Measurements from ENCODE around the gene LMOD1. TPM values are rescaled to one million over a fixed set of nuclear protein-coding genes. Genes with fewer than 3 reads are reported as not detected.

The LMOD1 gene
- total RNA-seq, 1 donor from 2014 or later, result 24.2 TPM

- Histone ChIP-seq H3K4me1 (peaks cover 21% of the 10 kb centered on the region), H3K27ac (no peak overlapping the region), H3K27me3 (ENCODE audit: low read depth) (no peaks in the 10 kb centered on the region), H3K9me3 (no peaks in the 10 kb centered on the region), H3K4me3 (no peak overlapping the region), H3K36me3 (no peaks in the 10 kb centered on the region)
- no peak for ATAC-seq
- no peak for DNase-seq
- TF ChIP-seq, protein P1, sequence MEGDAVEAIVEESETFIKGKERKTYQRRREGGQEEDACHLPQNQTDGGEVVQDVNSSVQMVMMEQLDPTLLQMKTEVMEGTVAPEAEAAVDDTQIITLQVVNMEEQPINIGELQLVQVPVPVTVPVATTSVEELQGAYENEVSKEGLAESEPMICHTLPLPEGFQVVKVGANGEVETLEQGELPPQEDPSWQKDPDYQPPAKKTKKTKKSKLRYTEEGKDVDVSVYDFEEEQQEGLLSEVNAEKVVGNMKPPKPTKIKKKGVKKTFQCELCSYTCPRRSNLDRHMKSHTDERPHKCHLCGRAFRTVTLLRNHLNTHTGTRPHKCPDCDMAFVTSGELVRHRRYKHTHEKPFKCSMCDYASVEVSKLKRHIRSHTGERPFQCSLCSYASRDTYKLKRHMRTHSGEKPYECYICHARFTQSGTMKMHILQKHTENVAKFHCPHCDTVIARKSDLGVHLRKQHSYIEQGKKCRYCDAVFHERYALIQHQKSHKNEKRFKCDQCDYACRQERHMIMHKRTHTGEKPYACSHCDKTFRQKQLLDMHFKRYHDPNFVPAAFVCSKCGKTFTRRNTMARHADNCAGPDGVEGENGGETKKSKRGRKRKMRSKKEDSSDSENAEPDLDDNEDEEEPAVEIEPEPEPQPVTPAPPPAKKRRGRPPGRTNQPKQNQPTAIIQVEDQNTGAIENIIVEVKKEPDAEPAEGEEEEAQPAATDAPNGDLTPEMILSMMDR (IDR thresholded peaks at IDR 0.05), result no peak
- intact Hi-C loops (cut with DNase I), result loop anchor here (10.0 kb wide), 1 partner anchor 85 kb away; no protein-coding TSS in a partner anchor
Observed at GRCh38 chr1:201890223-201890622, 56.1 kb downstream of the LMOD1 start.

GRCh38 chr1:201889090-201889968, 57.0 kb downstream of the LMOD1 start:
- Histone ChIP-seq H3K27me3 (ENCODE audit: low read depth) (no peaks in the 10 kb centered on the region), H3K4me3 (peak overlapping the region; percentile 85), H3K9me3 (no peaks in the 10 kb centered on the region), H3K36me3 (no peaks in the 10 kb centered on the region), H3K4me1 (peaks cover 24% of the 10 kb centered on the region), H3K27ac (peak overlapping the region; percentile 60)
- ATAC-seq (no peak), DNase-seq (no peak)
- intact Hi-C loops (cut with DNase I), result no loop called here
- TF ChIP-seq, protein P1 (IDR thresholded peaks at IDR 0.05), result no peak

DNA sequence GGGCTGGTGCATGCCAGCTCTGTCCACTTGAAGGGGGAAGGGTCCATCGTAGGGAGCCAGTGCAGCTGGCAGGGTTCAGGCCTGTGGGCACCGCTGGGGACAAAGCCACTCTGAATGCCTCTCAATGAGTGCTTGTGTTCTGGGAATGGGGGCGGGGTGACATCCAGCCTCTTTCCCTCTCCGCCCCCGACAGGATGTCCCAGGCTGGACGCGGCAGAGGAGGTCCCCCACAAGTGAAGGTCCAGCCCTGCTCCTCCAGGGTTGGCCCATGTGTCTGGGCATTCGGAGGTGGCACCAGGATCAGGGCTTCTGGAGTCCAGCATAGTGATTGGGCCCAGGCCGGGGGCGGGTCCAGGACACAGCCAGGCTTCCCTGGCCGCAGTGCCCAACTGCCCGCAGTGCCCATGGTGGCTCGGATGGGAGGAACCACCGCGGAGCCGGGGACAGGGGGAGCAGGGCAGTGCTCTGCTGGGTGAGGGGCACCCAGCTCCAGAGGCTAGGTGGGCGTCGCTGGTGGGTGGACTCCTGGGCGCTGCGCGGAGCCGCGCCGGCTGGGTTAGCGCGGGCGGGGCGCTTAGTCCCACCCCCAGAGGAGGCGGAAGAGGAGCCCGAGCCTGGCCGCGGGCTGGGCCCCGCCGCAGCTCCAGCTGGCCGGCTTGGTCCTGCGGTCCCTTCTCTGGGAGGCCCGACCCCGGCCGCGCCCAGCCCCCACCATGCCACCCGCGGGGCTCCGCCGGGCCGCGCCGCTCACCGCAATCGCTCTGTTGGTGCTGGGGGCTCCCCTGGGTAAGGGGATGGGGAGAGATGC, 57.9 kb downstream of the LMOD1 start, which contains the start of gene SHISA4:
TSS of gene SHISA4 (plus strand) at position 617 of the 808 bp plus-strand sequence. CDS start at position 714, 97 bp downstream.
- peak within 1 kb of the TSS; percentile 60 for H3K27ac ChIP-seq
- H3K27me3 ChIP-seq (ENCODE audit: low read depth), result no peaks in the 10 kb centered on the region
- DNase-seq (peak; percentile 88), ATAC-seq (peak; percentile 91 to 94)
- peak within 1 kb of the TSS; percentile 85 for H3K4me3 ChIP-seq
- intact Hi-C loops (cut with DNase I), result no loop called here
- no peaks in the 10 kb centered on the region for H3K9me3 ChIP-seq
- no peaks in the 10 kb centered on the region for H3K36me3 ChIP-seq
- TF ChIP-seq, protein P1 (IDR thresholded peaks at IDR 0.05), result no peak
- H3K4me1 ChIP-seq, result peaks cover 33% of the 10 kb centered on the region

DNA sequence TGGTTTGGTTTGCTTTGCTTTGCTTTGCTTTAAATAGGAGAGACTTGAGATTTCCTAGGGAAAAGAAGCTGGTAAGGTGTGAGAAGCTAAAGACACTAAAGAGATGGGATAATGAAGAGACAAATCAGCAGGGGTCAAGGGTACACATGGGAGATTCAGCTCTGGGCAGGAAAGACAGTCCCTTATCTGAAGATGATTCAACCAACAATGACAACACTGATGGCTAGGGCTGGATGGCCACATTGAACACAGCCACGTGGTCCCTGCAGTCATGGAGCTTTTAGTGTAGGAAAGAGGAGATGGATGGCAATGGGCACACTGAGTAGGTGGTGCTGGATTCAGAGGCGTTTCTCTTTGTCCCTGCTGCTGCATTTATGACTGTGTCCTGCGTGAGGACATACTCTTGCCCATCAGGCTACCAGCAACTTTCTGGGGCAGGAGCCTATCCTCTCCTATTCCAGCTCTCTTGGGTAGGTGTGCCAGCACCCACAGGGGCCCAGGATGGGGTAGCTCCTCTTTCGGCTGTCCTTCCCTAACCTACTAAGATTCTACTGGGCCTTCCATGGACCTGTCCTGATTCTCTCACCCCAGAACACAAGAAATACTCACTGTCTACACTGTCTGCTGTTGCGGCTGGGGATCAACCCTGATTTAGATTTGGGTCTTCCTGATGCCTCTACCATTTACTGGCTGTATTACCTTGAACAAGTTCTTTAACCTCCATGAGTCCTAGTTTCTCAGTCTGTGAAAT, 59.1 kb downstream of the LMOD1 start:
- no peaks in the 10 kb centered on the region for H3K36me3 ChIP-seq
- H3K4me1 ChIP-seq, result peaks cover 36% of the 10 kb centered on the region
- no peak overlapping the region for H3K4me3 ChIP-seq
- TF ChIP-seq, protein P1 (IDR thresholded peaks at IDR 0.05), result no peak
- no peak overlapping the region for H3K27ac ChIP-seq
- intact Hi-C loops (cut with DNase I), result no loop called here
- ATAC-seq (no peak), DNase-seq (no peak)
- no peaks in the 10 kb centered on the region for H3K9me3 ChIP-seq
- H3K27me3 ChIP-seq (ENCODE audit: low read depth), result no peaks in the 10 kb centered on the region

All from lower lobe of right lung (tissue), 2 donors.